Activated CD8-positive, alpha-beta memory T cell treated with anti-CD3 and anti-CD28 coated beads, Interleukin-2, amount 50 U/mL, for 1 hour (primary cell): ENCODE results near the gene ANKH.
"Not testable (repeated sequence)": the region's sequence is repeated elsewhere in the genome, so short reads cannot be mapped to it uniquely, and the experiment has no call there.

ENCODE experiments used
- DNase-seq: peaks from one replicate; pipeline ENCODE4 v3.0.0-alpha.2; 2020; ENCODE audit errors: extremely low read depth

ANKH gene

DNA sequence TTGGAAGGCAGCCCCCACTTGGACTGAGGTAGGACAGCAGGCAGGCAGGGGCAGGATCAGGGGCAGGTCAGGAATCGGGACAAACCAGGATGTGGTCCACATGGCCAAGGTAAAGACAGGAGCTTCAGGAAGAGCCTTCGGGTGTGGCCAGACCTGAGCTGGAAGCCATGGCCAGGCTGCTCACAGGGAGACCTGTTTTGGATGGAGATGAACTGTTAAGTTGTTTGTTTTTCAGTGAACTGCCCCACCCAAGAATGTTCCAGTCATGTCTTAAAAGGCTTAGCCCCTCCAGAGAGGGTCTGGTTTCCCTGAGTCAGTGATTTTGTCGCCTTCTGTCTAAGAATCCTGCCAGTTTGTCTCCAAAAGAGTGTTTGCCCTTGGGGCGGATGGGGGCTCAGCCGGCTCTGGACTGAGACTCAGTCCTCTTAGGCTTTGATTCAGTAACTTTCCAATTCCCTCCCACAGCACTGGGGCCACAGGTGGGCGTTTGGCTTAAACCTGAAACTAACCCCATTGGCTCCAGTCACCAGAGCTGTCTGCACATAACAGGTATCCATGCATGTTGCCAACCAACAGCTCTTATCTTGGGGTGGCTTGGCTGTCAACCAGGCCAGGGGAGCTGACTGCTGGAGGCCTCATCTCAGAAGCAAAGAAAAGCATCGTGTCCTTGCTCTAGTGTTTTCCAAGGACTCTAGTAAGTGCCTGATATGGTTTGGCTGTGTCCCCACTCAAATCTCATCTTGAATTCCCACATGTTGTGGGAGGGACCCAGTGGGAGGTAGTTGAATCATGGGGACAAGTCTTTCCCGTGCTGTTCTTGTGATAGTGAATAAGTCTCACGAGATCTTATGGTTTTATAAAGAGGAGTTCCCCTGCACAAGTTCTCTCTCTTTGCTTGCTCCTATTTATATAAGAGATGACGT is 11.3 kb upstream of the ANKH start:
- DNase-seq: no peak

DNA sequence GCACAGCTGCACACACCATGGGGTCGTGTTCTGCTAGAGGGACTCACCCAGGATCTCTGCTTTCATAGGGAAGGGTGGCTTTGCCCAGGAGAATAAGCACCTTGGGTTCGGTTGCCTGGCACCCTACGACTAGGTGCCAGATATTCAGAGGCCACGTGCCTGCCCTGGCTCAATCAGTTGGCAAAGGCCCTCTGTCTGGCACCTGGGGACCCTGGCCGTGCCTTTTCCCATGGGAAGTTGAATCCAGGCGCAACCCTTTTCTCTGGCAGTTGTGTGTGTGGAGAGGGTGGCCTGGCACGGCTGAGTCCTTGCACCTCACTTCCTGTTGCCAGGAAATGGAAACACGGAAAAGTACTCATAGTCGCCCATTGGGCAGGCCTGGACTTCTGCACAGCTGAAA is 10.2 kb upstream of the ANKH start:
- no peak for DNase-seq

DNA sequence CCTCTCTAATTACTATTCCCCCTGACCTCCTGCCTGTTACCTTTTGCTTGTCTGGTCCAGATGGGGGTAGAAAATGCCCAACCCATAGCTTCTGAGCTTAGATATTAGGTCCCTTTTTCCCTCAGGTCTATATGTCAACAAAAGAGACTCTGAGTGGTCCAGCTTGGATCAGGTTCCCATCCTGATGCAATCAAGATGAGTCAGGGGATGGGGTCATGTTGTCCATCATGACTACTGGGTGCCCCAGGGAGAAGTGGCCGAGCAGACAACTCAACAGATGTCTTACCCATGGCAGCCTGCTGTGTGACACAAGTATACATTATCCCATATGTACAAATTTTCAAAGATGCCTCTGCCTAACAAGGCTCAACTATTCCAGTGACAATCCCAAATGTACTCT is 9.1 kb upstream of the ANKH start:
- no peak for DNase-seq

DNA sequence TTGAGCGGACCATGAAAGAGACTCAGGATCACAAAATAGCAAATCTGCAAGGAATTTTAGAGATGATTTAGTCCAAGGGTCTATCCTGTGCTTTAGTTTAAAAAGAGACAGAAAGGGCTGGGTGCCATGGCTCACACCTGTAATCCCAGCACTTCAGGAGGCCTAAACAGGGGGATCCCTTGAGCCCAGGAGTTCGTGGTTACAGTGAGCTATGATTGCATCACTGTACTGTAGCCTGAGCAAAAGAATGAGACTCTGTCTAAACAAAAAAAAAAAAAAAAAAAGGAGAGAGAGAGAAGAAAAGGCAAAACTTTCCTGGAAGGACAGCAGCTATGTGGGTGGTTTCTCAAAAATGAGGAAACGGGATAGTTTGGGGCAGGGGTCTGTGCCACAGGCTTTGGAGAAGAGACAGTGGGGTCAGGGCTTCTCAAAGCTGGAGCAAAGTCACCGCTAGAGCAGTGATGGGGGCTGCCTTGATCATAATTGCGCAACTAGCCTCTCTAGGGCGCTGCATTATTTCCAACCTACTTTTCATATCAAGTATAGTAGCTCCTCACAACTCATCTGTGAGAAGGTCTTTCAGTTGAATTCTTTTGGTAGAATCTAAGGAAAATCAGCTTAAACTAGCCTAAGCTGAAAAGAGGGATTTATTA is 8.5 kb upstream of the ANKH start:
- no peak for DNase-seq

DNA sequence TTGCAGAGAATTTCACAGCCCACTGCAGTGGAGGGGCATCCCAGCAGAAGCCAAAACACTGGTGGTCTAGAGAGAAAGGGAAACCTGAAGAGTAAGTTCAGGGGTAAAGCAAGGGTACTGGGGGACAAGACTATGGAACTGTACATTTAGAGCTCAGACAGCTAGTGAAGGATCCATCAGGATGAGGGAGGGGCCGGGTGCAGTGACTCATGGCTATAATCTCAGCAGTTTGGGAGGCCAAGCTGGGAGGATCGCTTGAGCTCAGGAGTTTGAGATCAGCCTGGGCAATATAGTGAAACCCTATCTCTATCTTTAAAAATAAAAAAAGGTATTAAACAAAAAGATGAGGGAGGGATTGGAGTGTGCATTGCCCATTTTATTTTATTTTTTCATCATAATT is 7.8 kb upstream of the ANKH start:
- no peak for DNase-seq

DNA sequence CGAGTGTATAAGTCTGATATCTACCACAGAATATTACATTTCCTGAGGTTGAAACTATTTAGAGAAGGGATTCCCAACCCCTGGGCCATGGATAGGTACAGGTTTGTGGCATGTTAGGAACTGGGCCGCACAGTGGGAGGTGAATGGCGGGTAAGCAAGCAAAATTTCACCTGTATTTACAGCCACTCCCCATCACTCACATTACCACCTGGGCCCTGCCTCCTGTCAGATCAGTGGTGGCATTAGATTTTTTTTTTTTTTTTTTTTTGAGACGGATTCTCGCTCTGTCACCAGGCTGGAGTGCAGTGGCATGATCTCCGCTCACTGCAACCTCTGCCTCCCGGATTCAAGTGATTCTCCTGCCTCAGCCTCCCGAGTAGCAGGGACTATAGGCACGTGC is 6.6 kb upstream of the ANKH start:
- DNase-seq: not testable (repeated sequence)

DNA sequence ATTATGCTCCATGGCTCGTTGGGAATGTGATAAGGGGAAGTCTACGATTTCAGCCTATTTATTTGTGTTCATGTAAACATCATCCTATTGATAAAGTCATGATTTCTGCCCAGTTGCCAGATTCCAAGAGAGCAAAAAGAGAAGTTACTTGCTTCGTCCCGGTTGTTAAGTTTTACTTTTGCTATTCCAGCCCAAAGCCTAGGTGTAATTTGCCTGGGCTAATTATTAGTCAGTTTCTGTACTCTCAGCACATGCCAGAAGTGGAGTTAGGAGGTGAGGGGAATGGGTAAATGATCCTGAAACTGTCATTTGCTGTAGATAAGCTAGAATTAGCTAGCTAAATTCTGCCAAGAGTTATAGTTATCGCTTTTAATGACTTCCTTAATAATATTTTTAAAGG is 4.5 kb upstream of the ANKH start:
- no peak for DNase-seq

DNA sequence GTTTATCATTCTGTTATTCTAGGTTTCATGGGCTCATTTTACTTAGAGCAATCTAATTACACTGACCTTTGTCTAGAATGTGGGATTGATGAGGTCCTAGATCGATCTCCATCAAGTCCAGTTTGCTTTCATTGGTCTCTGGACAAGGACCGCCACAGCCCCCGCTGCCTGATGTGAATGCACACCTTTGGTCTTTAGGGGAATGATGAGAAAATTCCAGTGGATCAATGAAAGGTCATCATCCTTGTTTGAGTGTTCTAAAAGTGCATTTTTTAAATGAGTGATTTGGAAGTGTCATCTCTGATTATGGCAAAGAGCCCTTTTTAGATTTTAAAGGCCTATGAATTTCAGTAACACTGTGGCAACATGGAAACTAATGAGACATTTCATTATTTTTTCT is 2.2 kb upstream of the ANKH start:
- DNase-seq: no peak

DNA sequence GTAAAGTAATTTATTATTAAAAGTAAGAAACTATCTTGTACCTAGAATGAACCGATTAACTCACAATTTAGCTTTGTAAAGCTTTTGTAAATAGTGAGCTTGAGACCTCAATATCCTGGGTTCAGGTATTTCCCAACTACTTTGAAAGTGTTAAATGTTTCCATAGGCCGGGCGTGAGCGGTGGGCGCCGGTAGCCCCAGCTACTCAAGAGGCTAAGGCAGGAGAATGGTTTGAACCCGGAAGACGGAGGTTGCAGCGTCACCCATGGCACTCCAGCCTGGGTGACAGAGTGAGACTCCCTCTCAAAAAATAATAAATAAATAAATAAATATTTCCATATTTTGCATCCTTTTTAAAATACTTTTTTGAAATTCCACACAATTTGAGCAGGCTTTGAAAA is 1.5 kb upstream of the ANKH start:
- DNase-seq: no peak

DNA sequence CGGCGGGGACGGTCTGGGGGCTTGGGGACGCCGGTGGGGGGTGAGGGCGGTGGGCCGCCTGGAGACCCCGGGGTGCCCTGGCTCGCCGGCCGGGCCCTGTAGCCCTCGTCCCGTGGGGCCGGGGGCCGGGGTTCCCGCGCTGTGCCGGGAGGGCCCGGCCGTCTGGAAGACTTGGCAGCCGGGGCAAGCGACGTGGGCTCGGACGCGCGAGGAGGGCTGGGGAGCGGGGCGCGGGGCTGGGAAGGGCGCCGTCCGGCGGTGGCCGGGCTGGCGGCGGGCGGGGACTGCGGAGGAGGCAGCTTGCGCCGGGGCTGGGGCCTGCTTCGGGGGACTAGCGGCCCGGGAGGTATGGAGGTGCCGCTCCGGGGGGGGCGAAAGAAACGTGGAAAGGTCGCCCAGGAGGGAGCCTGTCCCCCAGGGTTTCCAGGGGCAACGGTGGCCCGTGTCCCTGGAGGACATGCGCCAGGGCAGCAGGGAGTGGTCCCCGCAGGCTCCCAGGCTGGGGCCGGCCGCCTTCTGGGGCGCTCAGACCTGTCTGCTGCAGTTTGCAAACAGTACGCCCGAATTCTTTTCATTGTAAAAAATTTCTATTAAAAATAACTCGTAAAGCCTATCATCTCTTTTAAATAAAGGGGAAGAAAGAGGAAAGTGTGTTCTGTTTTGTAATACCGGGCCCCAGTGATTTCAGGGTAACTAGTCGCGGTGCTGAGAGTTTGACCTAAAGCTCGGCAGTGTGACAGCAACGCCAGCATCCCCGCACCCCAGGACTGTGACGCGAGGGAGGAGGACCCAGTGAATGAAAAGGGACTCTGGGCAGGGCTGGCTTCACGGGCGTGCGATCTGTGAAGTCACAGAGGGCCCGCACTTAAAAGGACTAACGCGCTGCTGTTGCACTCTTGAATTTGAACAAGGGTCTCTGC is 752 bp upstream of the ANKH start:
- no peak for DNase-seq

DNA sequence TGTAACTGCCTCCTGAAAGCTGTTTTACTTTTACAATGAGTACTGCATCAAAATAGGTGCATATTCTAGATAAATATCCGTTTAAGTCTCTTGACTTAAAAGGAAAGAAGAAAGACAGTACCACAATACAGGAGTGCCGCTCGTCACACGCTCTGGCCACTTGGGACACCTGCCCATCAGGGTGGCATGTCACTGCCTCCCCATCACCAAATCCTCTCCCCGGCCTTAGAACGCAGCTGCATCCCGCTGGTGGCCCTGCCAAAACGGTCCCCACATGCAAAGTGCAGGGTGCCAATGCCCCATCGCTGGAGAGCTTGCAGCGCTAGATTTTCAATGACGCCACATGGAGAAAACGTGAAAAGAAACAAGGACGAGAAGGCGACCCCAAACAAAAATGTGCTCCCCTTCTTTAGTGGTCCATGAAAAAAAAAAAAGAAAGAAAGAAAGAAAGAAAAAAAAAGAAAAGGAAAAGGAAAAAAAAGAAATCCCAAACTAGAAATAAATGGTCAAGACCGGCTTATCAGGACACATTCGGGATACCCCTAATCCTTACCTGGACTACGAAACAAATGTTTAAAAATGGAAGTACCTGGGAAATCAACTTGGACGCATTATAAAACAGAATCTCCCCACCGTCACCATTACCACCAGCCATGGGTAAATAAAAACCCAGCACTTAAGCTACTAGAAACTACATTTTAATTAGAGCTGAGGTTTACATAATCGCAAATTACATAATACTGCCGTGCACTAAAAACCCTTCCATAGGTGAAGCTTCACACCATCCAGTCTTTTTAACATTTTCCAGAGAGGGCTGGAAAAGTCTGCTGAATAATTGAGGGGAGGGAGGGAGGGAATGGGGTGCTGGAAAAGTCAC is 1.0 kb downstream of the ANKH start:
- DNase-seq: no peak

DNA sequence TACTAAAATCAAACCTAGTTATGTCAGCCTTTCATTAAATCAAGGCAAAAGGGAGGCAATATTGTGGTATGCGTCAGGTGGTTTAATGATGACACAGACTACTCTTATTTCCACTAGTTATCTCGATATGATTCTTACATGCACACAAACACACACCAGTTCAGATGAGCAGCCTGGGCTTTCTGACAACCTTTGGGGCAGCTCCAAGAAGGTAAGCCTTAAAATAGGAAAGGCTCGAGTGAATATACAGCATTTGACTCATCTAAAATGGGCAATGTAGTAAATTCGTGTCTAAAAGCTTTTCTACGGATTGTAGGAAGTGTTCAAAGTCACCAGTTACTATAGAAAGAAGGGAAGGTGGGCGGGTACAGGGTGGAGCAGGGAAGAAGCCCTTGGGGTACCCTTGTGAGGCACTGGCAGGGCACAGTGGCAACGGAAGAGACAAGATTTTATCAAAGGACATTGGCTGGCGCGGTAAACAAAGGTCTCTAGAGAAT is 1.9 kb downstream of the ANKH start:
- DNase-seq: no peak

DNA sequence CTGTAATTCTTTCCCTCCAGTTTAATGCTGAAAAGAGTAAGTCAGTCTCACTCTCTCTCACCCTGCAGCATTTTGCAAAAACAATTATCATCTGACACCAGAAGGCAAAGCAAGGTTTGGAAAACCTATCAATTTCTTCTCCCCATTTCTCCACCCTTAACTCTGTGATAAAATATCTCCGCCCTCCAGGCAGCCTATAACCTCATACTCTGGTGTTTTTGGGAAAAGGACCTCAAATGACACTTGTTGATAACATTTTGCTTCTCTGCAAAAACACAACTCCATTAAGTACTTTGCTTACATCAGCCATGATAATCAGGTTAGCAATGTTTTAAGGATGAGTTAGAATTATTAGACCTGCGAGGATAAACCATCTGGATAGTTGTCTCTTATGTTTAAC is 2.3 kb downstream of the ANKH start:
- DNase-seq: no peak

DNA sequence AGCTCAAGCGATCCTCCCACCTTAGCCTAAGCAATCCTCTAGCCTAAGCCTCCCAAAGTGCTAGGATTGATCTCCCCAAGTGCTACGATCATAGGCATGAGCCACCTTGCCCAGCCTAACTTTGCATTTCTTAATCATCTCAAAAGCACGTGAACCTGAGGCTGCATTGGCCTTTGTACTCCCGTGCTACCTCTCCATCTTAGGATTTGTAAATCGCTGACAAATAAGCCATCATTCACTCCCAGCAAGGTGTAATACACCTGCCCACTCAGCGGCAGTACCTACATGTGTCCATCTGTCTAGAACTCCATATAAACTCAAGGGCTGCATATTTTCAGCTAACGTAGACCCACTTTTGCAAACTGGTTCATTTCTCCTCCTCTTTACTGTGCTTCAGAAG is 2.8 kb downstream of the ANKH start:
- no peak for DNase-seq

DNA sequence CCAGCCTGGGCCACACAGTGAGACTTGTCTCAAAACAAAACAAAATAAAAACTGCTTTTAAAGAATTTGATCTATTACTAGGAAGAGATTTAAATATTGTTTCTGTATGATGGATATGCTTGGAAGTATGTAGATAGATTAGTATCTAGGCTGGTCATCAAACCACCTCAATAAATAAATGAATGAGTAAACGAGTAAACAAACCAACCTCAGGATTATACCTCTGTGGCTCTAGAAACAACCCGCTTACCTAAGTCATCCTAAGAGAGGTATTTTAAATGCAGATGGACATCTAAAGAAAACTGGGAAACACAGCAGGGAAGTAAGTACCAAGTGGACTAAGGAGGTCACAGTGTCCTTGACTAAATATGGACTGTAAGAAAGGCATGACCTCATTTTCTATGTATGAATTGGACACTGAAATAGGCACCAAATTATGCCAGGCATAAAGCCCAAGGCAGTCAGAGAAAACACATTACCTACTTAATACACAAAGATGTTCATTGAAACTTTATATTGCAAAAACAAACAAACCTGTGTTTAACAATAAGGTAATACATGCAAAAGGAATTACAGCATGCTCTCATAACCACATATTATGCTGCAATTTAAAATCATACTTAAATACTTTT is 7.3 kb downstream of the ANKH start:
- DNase-seq: no peak

DNA sequence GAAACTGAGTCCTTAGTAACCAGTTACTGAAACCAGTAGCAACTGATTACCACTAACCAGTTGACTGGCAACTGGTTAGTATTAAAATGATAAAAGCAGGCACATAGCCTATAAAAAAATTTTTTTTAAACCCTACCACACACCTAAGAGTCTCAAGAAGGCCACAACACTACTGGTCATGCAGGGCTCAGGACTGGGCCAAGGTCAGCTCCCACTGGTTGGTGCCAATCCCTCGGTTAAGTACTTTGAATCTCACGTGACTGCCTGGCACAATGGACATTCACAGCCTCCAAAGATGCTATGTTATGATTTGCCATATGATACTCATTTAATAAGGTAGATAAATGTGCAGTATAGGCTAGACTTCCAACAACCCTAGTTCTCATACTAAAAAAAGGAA is 8.5 kb downstream of the ANKH start:
- DNase-seq: no peak

DNA sequence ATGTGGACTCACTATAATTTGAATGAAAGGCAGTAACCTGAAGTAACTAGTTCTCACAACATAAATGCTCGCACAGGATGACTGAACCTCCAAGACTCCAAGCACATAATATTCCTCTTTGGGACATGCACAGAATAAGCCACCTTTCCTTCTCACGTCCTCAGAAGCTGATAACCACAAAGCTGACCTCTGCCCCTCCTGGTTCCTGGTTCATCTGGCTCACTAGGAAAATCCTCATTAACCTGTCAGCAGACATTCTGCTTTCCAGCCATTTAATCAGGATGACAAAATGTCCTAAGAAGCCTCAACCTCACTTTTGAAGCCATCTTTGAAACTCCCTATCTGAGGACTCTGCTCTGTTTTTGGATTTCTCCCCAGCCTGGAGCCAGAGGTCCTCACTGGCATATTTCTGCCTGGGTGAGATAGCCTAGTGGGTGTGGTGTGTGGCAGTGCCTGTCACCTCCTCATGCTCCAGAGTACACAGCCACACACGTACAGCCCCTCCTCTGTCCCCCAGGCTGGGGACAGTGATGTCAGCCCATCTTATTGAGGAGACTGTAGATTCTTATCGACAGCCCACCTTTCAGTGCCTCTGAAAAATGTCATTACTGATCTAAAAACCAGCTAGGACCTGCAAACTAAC is 10.3 kb downstream of the ANKH start:
- DNase-seq: no peak

DNA sequence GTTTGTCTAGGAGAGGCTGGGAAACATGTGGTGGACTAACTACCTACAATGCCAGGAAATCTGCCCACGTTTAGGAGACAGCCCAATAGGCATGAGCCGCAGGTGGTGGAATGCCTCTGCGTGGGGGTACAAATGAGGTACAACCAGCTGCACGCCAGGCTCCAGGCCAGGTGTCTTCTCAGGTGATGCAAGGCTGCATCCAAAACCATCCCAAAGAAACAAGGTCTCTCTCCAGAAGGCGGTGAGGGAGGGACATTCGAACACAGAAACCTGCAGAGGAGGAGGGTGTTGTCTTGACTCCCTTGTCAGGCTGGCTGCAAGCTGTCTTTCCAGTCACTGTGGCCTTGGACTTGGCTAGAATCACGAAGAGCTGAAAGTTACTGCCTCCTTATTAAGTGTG is 11.6 kb downstream of the ANKH start:
- DNase-seq: no peak

DNA sequence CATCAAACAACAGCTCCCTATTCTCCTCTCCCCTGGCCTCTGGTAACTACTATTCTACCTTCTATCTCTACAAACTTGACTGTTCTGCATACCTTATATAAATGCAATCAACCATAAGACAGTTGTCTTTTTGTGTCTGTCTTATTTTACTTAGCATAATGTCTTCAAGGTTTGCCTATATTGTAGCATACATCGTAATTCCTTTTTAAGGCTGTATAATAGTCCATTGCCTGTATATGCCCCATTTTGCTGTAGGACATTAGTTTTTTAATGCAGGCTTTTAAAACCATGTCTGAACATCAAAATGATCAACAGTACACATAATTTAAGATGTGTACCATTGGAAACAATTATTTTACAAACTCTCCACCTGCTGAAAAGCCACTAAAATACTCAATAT is 12.4 kb downstream of the ANKH start:
- DNase-seq: no peak

DNA sequence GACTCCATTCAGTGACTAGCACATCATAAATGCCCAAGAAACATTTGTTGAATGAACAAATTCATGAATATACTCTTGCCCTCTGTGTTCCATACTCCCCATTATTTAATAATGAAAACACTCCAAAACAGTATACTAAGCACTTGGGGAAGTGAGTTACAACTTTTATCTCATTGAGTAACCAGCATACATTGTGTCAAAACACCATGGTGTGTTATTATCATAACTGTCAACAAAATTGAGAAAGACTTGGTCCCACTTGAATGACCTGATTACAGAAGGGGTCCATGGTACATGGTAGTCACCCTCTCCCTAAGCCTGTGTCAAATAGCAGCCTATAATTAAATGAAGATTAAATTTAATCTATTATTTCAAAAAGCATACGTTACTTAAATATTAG is 16.2 kb downstream of the ANKH start:
- no peak for DNase-seq
